GF-D8 (cell line): ENCODE results near the gene RPL11.
"Not testable (repeated sequence)": the region's sequence is repeated elsewhere in the genome, so short reads cannot be mapped to it uniquely, and the experiment has no call there.

Experiments used
- DNase-seq: peaks from one replicate; lab custom pipeline; 2025; lab: John Stamatoyannopoulos, UW

The RPL11 gene

DNA sequence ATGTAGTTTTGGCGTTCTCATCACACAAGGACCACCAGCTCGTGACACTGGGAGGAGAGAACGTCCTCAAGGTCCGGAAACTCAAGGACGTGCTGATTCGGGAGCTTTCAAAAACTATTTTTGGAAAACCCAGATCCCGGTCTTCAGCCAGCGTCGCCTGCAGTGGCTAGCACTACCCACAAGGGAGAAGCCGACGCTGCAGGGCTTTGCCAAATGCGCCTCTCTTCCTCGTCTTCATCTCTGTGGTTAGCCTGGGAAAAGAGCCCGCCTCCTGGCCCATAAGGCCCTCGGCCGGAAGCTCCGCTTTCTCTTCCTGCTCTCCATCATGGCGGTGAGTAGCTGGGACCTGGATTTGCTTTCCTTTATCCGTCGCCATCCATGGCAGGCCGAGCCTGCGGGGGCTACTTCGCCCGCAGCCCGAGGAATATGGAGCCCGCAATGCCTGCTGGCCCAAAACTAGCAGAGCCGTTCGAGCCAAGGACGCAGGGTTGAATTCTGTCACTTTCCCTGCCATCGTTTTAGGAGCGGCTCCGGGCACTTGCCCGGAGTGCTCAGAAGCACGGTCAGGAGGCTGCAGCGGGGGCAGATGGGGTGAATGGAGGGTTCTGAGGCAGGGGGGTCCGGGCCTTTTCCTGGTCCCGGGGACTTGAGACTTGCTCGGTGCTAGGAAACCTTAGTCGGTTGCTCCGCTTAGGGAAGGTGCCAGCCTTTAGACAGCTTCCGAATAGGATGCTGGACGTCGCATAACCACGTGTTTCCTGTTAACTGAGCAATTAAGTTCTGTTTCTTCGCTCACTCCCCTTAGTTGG lies at the start of gene RPL11:
Gene RPL11 (plus strand): TSS at position 308 of the 809 bp plus-strand sequence. CDS start 18 bp downstream, at position 326.
- DNase-seq = peak; percentile 89

GRCh38 chr1:23643736-23644554 lies 47.7 kb upstream of the RPL11 start:
- no peak for DNase-seq

- DNase-seq = no peak
Observed at GRCh38 chr1:23644555-23644866, 47.1 kb upstream of the RPL11 start.

DNA sequence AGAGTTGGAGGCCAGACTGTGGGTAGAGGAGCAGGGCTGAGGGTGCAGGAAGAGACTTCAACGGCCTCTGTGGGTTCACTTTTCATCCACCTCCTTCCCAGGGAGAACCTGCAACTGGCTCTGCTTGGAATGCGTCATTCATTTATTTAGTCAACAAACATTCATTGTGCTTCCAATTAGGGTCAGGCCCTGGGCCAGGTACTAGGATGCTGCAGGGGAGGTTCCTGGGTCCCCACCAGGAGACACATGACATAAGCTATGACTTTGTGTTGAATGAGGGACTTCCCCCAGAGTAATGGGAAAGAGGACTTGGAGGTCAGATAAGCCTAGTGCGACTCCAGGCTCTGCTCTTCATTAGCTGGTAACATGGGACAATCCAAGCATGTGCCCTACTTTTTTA lies 46.3 kb upstream of the RPL11 start:
- no peak for DNase-seq

- no peak for DNase-seq
Observed at GRCh38 chr1:23646091-23646490, 45.5 kb upstream of the RPL11 start.

DNA sequence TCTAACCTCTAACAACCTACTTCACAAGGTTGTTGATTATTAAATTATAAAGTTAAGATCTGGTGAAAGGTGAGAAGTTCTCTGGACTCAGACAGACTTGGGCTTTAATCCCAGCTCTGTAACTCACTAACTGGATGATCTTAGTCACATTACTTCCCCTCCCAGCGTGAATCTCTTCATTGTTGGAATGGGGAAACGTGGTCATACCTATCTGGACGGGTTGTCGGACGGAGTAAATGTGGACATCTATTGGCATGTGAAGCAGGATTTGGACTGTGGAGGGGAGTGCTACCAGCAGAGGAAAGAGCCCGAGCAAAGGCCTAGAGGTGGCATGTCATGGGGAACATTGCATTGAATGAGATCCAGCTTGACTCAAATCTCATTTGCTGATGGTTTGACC lies 45.1 kb upstream of the RPL11 start:
- DNase-seq = no peak

DNA sequence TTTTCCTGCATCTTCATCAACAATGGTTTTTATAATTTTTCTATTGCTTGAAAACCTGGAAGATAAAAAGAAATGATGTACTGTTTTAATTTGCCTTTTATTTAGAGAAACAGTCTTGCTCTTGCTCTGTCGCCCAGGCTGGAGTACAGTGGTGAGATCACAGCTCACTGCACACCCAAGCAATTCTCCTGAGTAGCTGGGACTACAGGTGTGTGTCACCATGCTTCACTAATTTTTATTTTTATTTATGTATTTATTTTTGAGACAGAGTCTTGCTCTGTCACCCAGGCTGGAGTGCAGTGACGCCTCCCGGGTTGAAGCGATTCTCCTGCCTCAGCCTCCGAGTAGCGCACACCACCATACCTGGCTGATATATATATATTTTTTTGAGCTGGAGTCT lies 43.0 kb upstream of the RPL11 start:
- no peak for DNase-seq

- not testable (repeated sequence) for DNase-seq
Observed at GRCh38 chr1:23649157-23649556, 42.4 kb upstream of the RPL11 start.

- DNase-seq = no peak
Observed at GRCh38 chr1:23650344-23650990, 41.1 kb upstream of the RPL11 start.

DNA sequence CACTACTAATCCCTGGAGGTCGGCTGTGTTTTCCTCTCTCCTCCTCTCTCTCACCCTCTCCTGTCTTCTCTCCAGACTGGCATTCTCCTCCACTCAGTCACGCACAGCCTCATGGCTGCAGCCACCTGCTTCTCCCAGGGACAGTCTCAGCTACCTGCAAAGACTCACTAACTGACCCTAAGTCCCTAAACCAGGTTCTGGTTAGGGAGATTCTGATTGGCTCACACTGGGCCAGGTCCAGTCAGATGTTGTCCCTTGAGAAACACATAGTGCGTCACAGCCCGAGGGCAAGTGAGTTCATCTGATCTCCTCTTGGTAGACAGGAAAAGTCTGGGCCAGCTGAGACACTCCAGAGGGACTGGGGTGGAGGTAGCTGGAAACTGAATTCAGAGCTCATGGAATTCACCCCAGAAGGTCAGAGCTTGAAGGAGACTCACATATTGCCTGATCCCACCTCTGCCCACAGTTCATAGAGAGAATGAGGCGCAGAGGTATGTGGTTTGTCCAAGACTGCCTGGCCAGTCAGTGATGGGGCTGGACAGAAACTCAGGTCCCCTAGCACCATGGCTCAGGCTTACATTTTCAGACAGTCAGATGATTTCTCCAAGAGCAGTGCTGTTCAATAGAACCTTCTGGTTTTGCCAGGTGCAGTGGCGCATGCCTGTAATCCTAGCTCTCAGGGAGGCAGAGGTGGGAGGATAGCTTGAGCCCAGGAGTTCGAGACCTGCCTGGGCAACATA lies 40.4 kb upstream of the RPL11 start:
- no peak for DNase-seq

- DNase-seq = no peak
Observed at GRCh38 chr1:23657659-23658275, 33.8 kb upstream of the RPL11 start.

GRCh38 chr1:23660671-23661070 lies 30.9 kb upstream of the RPL11 start:
- no peak for DNase-seq

DNA sequence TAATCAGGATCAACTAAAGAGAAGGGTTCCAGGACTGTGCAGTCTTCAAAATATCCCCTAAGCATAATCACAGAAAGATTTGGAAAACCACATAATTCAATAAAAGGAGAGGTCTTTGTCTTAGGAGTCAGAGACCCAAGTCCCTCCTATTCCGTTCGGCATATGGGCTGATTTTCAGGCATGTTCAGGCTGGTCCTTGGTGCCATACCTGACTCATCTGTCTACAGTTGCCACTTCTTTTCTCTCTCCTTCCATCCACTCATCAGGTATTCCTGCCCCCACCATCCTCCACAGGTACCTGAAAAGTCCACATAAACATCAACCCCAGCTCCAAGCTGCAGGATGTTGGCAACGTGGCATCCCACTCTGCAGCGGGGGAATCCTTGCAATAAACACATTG lies 29.7 kb upstream of the RPL11 start:
- no peak for DNase-seq

DNA sequence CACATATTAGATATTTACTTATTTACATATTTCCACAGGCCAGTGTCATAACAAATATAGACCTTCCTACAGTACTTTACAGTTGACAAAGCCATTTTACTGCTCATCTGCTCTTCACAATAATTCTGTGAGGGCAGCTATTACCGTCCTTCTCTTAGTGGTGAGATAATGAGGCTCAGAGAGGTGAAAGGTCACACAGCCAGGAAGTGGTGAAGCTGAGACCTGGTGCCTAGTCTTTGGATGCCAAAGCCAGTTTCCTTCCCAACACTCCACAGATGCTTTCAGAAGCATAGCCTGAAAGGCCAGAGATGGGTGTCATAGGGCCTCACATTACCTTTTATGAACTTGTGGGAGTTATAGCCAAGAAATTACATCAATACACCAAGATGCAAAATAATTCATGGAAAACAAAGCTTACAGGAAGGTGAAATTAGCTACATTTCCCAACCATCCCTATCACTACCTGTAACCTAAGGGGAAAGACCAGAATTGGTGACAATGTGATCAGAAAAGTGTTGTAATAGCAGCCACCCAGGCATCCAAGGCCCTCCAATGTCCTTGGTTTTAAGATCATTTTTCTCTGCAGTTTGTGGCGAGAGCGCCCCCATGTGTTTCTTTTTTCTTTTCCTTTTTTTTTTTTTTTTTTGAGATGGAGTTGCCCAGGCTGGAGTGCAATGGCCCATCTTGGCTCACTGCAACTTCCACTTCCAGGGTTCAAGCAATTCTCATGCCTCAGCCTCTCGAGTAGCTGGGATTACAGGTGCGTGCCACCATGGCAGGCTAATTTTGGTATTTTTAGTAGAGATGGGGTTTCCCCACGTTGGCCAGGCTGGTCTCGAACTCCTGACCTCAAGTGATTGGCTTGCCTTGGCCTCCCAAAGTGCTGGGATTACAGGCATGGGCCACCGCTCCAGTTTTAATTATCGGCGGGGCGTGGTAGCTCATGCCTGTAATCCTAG lies 26.5 kb upstream of the RPL11 start:
- DNase-seq = no peak

DNA sequence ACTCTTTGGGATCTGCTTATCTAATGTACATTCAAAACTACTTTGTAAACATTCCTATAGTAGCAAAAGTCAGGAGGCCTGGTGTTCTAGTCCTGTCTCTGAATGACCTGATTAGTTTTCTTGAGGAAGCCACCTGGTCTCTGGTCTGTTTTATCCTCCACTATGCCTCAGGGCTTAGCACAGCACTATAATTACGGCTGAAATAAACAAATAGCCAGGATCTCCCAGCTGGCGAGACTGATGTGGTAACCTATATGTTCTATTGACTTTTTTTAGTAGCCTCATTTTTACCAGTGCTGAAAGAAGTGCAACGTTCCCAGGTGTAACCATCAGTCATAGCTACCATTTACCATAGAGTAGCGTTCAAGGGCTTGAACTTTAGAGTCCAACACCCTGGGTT lies 24.2 kb upstream of the RPL11 start:
- no peak for DNase-seq

GRCh38 chr1:23670709-23671108 lies 20.9 kb upstream of the RPL11 start:
- DNase-seq = no peak

DNA sequence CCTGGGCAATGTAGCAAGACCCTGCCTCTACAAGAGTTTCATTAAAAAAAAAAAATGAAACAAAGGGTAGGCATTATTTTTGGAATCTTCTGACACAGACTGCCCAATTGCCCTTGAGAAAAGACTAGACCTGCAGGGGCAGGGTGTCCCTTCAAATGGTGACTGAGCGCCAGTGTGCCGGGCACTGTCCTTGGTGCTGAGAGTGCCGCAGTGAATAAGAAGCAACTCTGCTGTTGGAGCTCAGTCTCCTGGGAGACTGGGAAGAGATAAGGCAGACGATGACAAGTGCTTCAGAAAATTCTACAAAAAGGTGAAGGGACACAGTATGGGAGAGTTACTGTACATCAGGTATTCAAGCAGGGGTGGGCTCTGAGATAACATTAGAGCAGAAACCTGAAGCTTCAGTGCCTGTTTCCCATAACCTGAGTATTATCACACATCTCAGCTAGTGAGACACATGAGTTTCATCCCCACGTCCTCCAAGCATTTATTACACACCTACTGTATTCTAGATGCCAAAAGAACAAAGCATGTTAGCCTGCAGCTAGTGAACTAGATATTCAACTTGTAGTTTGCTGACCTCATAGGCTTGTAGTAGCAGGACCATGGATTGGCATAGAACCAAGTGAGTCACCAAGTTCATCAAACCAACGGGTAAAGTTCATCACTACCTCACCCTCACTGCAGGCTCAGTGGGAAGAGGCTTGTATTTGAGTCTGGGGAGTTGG lies 18.4 kb upstream of the RPL11 start:
- DNase-seq = no peak

- DNase-seq = no peak
Observed at GRCh38 chr1:23679815-23680214, 11.8 kb upstream of the RPL11 start.

GRCh38 chr1:23682946-23683345 lies 8.7 kb upstream of the RPL11 start:
- DNase-seq = no peak

- DNase-seq = no peak
Observed at GRCh38 chr1:23684415-23684814, 7.2 kb upstream of the RPL11 start.
